Cardiac fibroblast (primary cell): Measurements from ENCODE around the gene KIF3C.

Source experiments
- DNase-seq, 2 donors: peaks; one replicate each; pipeline versions ENCODE4 v3.0.0 to v3.0.0-alpha.2; 2010; ENCODE audit warnings: low read depth in 2 of 2
- H3K4me3 ChIP-seq, 2 donors: replicated peaks in 1 of 2; 1 replicate in 1 of 2; 2 replicates in 1 of 2; pipeline ENCODE4 v1.5.1; 2011; ENCODE audit warnings: low read depth in 2 of 2, low read length in 2 of 2, mild to moderate bottlenecking in 2 of 2, moderate library complexity in 1 of 2
- TF ChIP-seq, protein P1 (sequence below): IDR thresholded peaks from one replicate; pipeline ENCODE4 v1.5.1; 2011; ENCODE audit warnings: low read depth, mild to moderate bottlenecking, low read length, inconsistent platforms

KIF3C gene

DNA sequence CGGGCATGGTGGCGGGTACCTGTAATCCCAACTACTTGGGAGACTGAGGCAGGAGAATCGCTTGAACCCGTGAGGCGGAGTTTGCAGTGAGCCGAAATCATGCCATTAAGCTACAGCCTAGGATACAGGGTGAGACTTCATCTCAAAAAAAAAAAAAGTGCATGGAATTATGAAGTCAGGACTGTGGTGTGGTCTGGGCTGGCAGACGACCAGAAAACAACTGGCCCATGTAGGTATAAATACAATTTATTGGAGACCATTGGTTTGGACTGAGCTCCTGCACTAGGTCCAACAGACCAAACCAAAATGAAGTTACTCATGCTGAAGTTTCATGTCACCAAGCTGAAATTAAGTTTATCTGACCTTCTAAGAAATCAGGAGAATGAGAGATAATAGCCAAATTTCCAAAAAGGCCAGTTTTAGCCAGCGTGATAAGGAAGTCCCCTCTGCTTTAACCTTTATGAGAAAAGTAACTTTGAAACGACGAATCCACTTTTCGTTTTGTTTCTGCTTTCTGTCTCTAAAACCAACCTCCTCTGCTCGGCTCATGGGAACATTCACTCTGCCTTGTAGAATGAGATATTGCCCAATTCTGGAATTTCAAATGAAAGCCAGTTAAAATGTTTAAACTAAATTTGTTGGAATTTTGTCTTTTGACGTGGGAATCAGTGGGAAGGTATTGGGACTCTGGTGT is 33.9 kb upstream of the KIF3C start:
- TF ChIP-seq, protein P1, sequence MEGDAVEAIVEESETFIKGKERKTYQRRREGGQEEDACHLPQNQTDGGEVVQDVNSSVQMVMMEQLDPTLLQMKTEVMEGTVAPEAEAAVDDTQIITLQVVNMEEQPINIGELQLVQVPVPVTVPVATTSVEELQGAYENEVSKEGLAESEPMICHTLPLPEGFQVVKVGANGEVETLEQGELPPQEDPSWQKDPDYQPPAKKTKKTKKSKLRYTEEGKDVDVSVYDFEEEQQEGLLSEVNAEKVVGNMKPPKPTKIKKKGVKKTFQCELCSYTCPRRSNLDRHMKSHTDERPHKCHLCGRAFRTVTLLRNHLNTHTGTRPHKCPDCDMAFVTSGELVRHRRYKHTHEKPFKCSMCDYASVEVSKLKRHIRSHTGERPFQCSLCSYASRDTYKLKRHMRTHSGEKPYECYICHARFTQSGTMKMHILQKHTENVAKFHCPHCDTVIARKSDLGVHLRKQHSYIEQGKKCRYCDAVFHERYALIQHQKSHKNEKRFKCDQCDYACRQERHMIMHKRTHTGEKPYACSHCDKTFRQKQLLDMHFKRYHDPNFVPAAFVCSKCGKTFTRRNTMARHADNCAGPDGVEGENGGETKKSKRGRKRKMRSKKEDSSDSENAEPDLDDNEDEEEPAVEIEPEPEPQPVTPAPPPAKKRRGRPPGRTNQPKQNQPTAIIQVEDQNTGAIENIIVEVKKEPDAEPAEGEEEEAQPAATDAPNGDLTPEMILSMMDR: no peak
- peak in 1 of 2 donors; percentile 36 for DNase-seq

DNA sequence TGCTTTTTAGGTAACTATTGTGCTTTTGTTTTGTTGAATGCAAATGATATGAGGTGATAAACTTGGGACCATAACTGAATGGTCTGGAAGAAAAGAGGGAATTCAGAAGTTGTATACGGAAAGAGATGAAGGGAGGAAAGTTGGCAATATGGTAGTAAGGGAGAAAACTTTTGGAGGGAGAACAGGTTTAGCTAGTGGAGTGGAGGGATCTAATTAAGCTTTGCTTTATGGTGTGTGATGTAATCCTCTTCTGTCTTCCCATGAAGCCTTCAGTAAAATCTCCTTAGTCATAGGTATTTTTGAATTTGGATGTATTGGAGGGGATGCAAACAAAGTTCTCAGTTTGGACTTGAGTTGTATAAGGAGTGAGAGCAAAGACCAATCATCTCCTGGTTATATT is 31.4 kb upstream of the KIF3C start:
- no peak for DNase-seq
- TF ChIP-seq, protein P1: no peak
- no peak overlapping the region for H3K4me3 ChIP-seq

More for the DNA sequence above, 33.9 kb upstream of the KIF3C start:
- no peak overlapping the region for H3K4me3 ChIP-seq

DNA sequence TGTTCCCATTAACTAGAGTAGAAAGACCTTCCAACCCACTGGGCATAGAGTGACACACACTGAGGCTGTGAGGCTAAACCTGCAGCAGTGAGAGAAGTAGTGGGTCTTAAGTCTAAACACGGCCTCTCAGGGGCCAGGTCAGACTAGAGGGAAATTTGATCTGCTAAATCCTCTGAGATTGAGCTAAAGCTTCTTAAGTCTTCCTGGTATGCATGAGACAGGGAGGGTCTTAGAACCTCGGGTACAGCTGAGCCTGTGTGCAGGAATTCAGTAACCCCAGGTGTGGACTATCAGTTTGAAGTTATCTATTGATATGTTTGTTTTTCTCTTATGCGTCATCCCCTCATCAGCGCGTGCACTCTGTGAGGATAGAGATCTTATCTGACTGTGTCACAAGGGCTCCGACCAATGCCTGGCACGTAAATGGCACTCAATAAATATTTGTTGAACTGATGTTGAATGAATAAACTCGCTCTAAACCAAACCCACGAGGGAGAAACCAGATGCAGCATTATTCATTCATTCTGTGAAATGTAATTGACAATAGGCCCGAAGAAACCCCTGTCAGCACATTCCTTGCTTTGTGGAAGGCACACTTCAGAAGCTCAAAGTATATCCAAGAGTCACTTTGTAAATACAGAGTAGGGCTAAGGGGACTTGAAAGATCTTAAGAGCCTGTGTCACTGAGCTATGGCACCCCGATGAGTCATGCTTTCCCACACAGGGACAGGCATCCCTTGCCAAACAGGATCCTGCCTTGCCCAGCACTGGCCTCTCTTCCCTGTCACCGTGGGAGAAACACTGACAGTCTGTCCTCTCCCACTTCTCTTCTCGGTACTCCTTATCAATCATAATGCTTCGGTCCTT is 29.9 kb upstream of the KIF3C start:
- peak; percentile 48 to 54 for DNase-seq
- TF ChIP-seq, protein P1: no peak
- no peak overlapping the region for H3K4me3 ChIP-seq

DNA sequence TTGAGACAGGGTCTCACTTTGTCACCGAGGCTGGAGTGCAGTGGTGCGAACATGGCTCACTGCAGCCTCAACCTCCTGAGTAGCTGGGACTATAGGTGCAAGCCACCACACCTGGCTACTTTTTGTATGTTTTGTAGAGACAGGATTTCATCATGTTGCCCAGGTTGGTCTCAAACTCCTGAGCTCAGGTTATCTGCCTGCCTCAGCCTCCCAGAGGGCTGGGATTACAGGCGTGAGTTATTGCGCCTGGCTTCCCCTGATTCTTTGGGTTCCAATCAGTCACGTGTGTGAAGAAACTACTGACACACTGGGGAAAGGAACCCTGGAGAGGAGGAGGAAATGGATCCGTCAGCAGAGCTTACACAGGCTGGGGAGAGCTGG is 29.3 kb upstream of the KIF3C start:
- TF ChIP-seq, protein P1: no peak
- H3K4me3 ChIP-seq: no peak overlapping the region
- peak in 1 of 2 donors; percentile 29 for DNase-seq

DNA sequence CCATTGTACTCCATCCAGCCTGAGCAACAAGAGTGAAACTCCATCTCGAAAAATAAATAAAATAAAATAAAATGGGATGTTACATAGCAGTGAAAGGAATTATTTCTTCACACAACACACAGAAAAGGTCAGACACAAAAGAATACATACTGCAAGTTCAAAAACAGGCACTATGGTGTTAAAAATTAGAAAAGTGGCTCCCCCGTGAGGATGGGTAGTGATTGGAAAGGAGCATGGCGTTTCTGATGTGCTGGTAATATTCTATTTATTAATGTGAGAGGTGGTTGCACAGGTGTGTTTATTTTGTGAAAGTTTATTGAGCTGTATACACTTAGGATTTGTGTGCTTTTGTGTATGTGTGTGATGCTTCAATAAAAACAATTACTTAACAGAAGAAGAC is 28.6 kb upstream of the KIF3C start:
- DNase-seq: no peak
- TF ChIP-seq, protein P1: no peak

DNA sequence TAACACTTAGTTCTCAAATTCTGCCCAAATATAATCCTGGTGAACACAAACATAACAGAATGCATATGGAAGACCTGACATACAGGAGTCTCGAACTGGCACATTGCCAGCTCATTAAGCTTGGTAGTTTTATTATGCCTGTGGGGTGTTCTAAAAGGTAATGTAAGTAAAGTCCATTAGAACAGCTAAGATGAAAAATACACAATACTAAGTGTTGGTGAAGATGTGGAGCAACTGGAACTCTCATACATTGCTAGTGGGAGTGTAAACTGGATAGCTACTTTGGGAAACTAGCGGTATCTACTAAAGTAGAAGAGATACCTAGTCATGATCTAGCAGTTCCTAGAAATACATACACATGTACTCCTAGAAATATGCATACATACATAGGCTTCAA is 27.3 kb upstream of the KIF3C start:
- TF ChIP-seq, protein P1: no peak
- H3K4me3 ChIP-seq: no peak overlapping the region
- no peak for DNase-seq

More for the DNA sequence above, 28.6 kb upstream of the KIF3C start:
- no peak overlapping the region for H3K4me3 ChIP-seq
